H1 (cell line): ENCODE measurements around the gene USP36.

Experiments used
- ATF2 ChIP-seq: IDR thresholded peaks from 2 replicates; pipeline ENCODE4 v1.6.1; 2012; ENCODE audit warnings: low read length, inconsistent platforms
- CTCF ChIP-seq, 3 experiments: IDR thresholded peaks; 1 replicate in 2 of 3; 2 replicates in 1 of 3; pipeline versions ENCODE4 v1.5.1 to v1.6.1; 2011; ENCODE audit warnings: low read length in 3 of 3, mild to moderate bottlenecking in 3 of 3, inconsistent platforms in 2 of 3, low read depth in 1 of 3, moderate library complexity in 1 of 3; ENCODE audit not compliant: insufficient read depth in 1 of 3; ENCODE audit errors: control extremely low read depth in 1 of 3
- EZH2 ChIP-seq: fragments of 200-600 bp; sonication (generic); IDR thresholded peaks from 2 replicates; pipeline ENCODE4 v1.7.1; 2012; ENCODE audit warnings: low read depth, mild to moderate bottlenecking, moderate library complexity, low read length, inconsistent platforms; ENCODE audit not compliant: severe bottlenecking
- HDAC2 ChIP-seq, 2 experiments: fragments of 300-600 bp in 1 of 2; sonication (generic) in 1 of 2; IDR thresholded peaks; 2 replicates each; pipeline ENCODE4 v1.6.1; 2011 to 2012; ENCODE audit warnings: low read depth in 2 of 2, low read length in 2 of 2, mild to moderate bottlenecking in 2 of 2, moderate library complexity in 2 of 2, borderline replicate concordance in 1 of 2, inconsistent platforms in 1 of 2
- POLR2AphosphoS5 ChIP-seq: IDR thresholded peaks from 2 replicates; pipeline ENCODE4 v1.6.1; 2011; ENCODE audit warnings: low read depth, low read length
- RFX5 ChIP-seq: IDR thresholded peaks from 2 replicates; pipeline ENCODE4 v1.6.1; 2011; ENCODE audit warnings: low read depth, low read length, improper control_type of control experiment, borderline replicate concordance
- RXRA ChIP-seq: IDR thresholded peaks from 2 replicates; pipeline ENCODE4 v1.6.1; 2011; ENCODE audit warnings: low read depth, mild to moderate bottlenecking, low read length, moderate library complexity; ENCODE audit not compliant: insufficient read depth
- SRF ChIP-seq: IDR thresholded peaks from 2 replicates; pipeline ENCODE4 v1.6.1; 2011; ENCODE audit warnings: mild to moderate bottlenecking, low read depth, low read length, moderate library complexity
- TAF7 ChIP-seq: optimal IDR thresholded peaks from 2 replicates; pipeline ENCODE3; 2011; ENCODE audit warnings: low read depth, mild to moderate bottlenecking, inconsistent platforms, low read length, moderate library complexity, borderline replicate concordance
- YY1 ChIP-seq: IDR thresholded peaks from 2 replicates; pipeline ENCODE4 v1.6.1; 2011; ENCODE audit warnings: low read depth, mild to moderate bottlenecking, low read length

- no peak for TF ChIP-seq EZH2
- no peak for TF ChIP-seq POLR2AphosphoS5
- TF ChIP-seq HDAC2 (IDR thresholded peaks at IDR 0.05; ENCODE audit: borderline replicate concordance in 1 of 2, low read depth in 2 of 2, low read length in 2 of 2): no peak
- TF ChIP-seq CTCF (IDR thresholded peaks at IDR 0.05; ENCODE audit: control extremely low read depth in 1 of 3, insufficient read depth in 1 of 3, low read depth in 1 of 3, low read length in 3 of 3): no peak
- no peak for TF ChIP-seq RFX5
- TF ChIP-seq ATF2: no peak
- no peak for TF ChIP-seq RXRA
- TF ChIP-seq YY1: no peak
- no peak for TF ChIP-seq TAF7
- no peak for TF ChIP-seq SRF
Measured at GRCh38 chr17:78774453-78774852, 66.2 kb downstream of the USP36 start.
